Measurements from ENCODE around the gene MXRA7.

DNA sequence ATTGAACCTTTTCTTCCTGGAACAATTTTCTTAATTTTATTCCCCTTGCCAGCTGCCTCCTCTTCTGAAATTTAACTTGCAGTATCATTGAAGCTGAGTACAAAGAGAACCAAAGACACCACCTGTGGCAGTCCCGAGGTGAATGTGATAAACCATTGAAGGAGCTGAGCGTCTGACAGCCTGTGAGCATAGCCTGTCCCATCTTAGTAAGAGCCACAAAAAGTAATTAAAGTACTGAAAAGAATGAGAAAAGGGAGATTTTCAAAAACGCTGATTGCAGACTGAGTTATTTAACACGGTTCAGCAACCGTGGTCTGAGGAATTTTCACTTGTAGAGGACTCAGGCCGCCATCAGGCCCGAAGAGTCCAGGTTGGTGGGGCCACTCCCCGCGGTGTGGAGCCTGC is 40.0 kb downstream of the MXRA7 start:
- no peak for TF ChIP-seq POLR2AphosphoS5 (IDR thresholded peaks at IDR 0.05)
- no peak for TF ChIP-seq POLR2A (IDR thresholded peaks at IDR 0.05)
- TF ChIP-seq, protein P1, sequence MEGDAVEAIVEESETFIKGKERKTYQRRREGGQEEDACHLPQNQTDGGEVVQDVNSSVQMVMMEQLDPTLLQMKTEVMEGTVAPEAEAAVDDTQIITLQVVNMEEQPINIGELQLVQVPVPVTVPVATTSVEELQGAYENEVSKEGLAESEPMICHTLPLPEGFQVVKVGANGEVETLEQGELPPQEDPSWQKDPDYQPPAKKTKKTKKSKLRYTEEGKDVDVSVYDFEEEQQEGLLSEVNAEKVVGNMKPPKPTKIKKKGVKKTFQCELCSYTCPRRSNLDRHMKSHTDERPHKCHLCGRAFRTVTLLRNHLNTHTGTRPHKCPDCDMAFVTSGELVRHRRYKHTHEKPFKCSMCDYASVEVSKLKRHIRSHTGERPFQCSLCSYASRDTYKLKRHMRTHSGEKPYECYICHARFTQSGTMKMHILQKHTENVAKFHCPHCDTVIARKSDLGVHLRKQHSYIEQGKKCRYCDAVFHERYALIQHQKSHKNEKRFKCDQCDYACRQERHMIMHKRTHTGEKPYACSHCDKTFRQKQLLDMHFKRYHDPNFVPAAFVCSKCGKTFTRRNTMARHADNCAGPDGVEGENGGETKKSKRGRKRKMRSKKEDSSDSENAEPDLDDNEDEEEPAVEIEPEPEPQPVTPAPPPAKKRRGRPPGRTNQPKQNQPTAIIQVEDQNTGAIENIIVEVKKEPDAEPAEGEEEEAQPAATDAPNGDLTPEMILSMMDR (IDR thresholded peaks at IDR 0.05) = no peak
- TF ChIP-seq EP300 (IDR thresholded peaks at IDR 0.05) = no peak

All from stomach (tissue), 4 donors.